Mesenchymal stem cell (in vitro differentiated cells and primary cell): ENCODE measurements around the gene UVSSA.
A peak's percentile ranks its signal among the peaks of the same experiment; 100 is the strongest.

Experiments used
- DNase-seq: peaks from one replicate; pipeline ENCODE4 v3.0.0-alpha.2; 2013
- H2AFZ ChIP-seq: one replicate; pipeline ENCODE4 v1.6.1; 2013; ENCODE audit warnings: low read depth, mild to moderate bottlenecking, control low read depth, inconsistent platforms, low read length, moderate library complexity
- H2AK5ac ChIP-seq: 2 replicates; pipeline ENCODE4 v1.6.1; 2013; ENCODE audit warnings: low read length, moderate library complexity, mild to moderate bottlenecking, inconsistent platforms; ENCODE audit not compliant: severe bottlenecking
- H2BK120ac ChIP-seq: one replicate; pipeline ENCODE4 v1.6.1; 2013; ENCODE audit warnings: low read depth, mild to moderate bottlenecking, inconsistent platforms, low read length, moderate library complexity
- H2BK12ac ChIP-seq, 2 experiments: one replicate each; pipeline ENCODE4 v1.6.1; 2013; ENCODE audit warnings: inconsistent platforms in 2 of 2, low read length in 2 of 2, mild to moderate bottlenecking in 2 of 2, moderate library complexity in 2 of 2, control low read depth in 1 of 2
- H2BK15ac ChIP-seq: one replicate; pipeline ENCODE4 v1.6.1; 2013; ENCODE audit warnings: mild to moderate bottlenecking, low read depth, inconsistent platforms; ENCODE audit not compliant: poor library complexity, severe bottlenecking
- H2BK5ac ChIP-seq: 2 replicates; pipeline ENCODE4 v1.6.1; 2013; ENCODE audit warnings: low read depth, mild to moderate bottlenecking, low read length, control low read depth, inconsistent platforms; ENCODE audit not compliant: poor library complexity, severe bottlenecking
- H3K14ac ChIP-seq, 2 experiments: one replicate each; pipeline ENCODE4 v1.6.1; 2013; ENCODE audit warnings: inconsistent platforms in 2 of 2, low read length in 2 of 2, control low read depth in 1 of 2, mild to moderate bottlenecking in 1 of 2, moderate library complexity in 1 of 2
- H3K18ac ChIP-seq, 2 experiments: one replicate each; pipeline ENCODE4 v1.6.1; 2013; ENCODE audit warnings: inconsistent platforms in 2 of 2, low read length in 2 of 2, control low read depth in 1 of 2, low read depth in 1 of 2, mild to moderate bottlenecking in 1 of 2
- H3K23ac ChIP-seq, 2 experiments: one replicate each; pipeline ENCODE4 v1.6.1; 2013; ENCODE audit warnings: inconsistent platforms in 2 of 2, low read length in 2 of 2, mild to moderate bottlenecking in 2 of 2, moderate library complexity in 2 of 2, control low read depth in 1 of 2
- H3K27ac ChIP-seq: 2 replicates; pipeline ENCODE4 v1.5.1; 2013; ENCODE audit warnings: mild to moderate bottlenecking, moderate library complexity, low read length, control low read depth, inconsistent platforms; ENCODE audit not compliant: poor library complexity, severe bottlenecking
- H3K27me3 ChIP-seq, 2 experiments: 2 replicates each; pipeline versions ENCODE4 v1.6.1 to v1.7.0; 2013; ENCODE audit warnings: low read length in 2 of 2, mild to moderate bottlenecking in 2 of 2, moderate library complexity in 2 of 2, control low read depth in 1 of 2, inconsistent platforms in 1 of 2; ENCODE audit not compliant: control insufficient read depth in 1 of 2, insufficient read depth in 1 of 2
- H3K36me3 ChIP-seq, 2 experiments: 2 replicates each; pipeline versions ENCODE4 v1.6.1 to v1.7.0; 2013; ENCODE audit warnings: low read length in 2 of 2, control low read depth in 1 of 2, inconsistent platforms in 1 of 2, low read depth in 1 of 2, mild to moderate bottlenecking in 1 of 2; ENCODE audit not compliant: insufficient read depth in 2 of 2, control insufficient read depth in 1 of 2
- H3K4ac ChIP-seq, 2 experiments: one replicate each; pipeline ENCODE4 v1.6.1; 2013; ENCODE audit warnings: inconsistent platforms in 2 of 2, low read length in 2 of 2, mild to moderate bottlenecking in 2 of 2, moderate library complexity in 2 of 2, control low read depth in 1 of 2, low read depth in 1 of 2
- H3K4me1 ChIP-seq: 2 replicates; pipeline ENCODE4 v1.6.1; 2013; ENCODE audit warnings: low read depth, low read length, control low read depth; ENCODE audit not compliant: control insufficient read depth, insufficient read depth
- H3K4me2 ChIP-seq: 2 replicates; pipeline ENCODE4 v1.6.1; 2013; ENCODE audit warnings: low read length, mild to moderate bottlenecking, inconsistent platforms; ENCODE audit not compliant: poor library complexity, severe bottlenecking
- H3K4me3 ChIP-seq, 2 experiments: 2 replicates each; pipeline versions ENCODE4 v1.5.1 to v1.7.0; 2013; ENCODE audit warnings: low read length in 2 of 2, mild to moderate bottlenecking in 2 of 2, control low read depth in 1 of 2, low read depth in 1 of 2; ENCODE audit not compliant: insufficient read depth in 1 of 2
- H3K79me1 ChIP-seq: replicated peaks from 2 replicates; pipeline ENCODE4 v1.6.1; 2013; ENCODE audit warnings: mild to moderate bottlenecking, control low read depth, low read length, inconsistent platforms; ENCODE audit not compliant: poor library complexity, severe bottlenecking
- H3K9ac ChIP-seq: 2 replicates; pipeline ENCODE4 v1.7.0; 2013; ENCODE audit warnings: mild to moderate bottlenecking, low read length, moderate library complexity
- H3K9me3 ChIP-seq: 2 replicates; pipeline ENCODE4 v1.7.0; 2013; ENCODE audit warnings: mild to moderate bottlenecking, low read length; ENCODE audit not compliant: control insufficient read depth
- H4K8ac ChIP-seq: one replicate; pipeline ENCODE4 v1.6.1; 2013; ENCODE audit warnings: inconsistent platforms, mild to moderate bottlenecking, low read length, moderate library complexity
- H4K91ac ChIP-seq: one replicate; pipeline ENCODE4 v1.6.1; 2013; ENCODE audit warnings: mild to moderate bottlenecking, low read length, inconsistent platforms
- WGBS: methylation state at CpG from one replicate; pipeline ENCODE4 v1.1.7; 2013; ENCODE audit warnings: mixed read lengths; 5-methylcytosine and 5-hydroxymethylcytosine counted together

UVSSA gene

DNA sequence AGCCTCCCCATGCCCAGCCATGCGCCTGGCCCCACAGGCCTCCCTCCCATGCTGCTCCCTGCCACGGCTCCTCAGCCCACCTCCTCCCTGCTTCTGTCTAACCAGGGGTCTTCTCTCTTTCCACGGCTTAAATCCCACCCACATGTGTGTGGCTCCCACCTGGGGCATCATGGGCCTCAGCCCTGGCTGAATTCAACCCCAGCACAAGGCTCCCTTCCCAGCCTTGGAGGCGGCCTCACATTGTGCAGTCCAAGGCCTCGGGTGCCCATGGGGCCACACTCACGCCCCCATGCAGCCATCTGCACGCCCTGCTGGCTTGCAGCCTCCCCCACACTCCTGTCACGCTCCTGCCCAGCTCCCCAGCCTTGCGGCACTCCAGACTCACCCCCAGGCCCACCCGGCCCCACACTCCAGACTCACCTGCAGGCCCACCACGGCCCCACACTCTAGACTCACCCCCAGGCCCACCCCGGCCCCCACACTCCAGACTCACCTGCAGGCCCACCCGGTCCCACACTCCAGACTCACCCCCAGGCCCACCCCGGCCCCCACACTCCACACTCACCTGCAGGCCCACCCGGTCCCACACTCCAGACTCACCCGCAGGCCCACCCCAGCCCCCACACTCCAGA lies 30.4 kb upstream of the UVSSA start:
- no peak overlapping the region for H3K18ac ChIP-seq
- H3K4ac ChIP-seq: no peak overlapping the region
- H3K79me1 ChIP-seq: peaks cover 54% of the 10 kb centered on the region
- no peaks in the 10 kb centered on the region for H3K27me3 ChIP-seq
- H2AK5ac ChIP-seq: no peak overlapping the region
- no peak overlapping the region for H3K4me3 ChIP-seq
- H3K9ac ChIP-seq: no peak overlapping the region
- no peak overlapping the region for H2BK15ac ChIP-seq
- no peaks in the 10 kb centered on the region for H3K9me3 ChIP-seq
- no peak overlapping the region for H4K8ac ChIP-seq
- peaks cover 2% of the 10 kb centered on the region for H3K4me1 ChIP-seq
- no peak overlapping the region for H4K91ac ChIP-seq
- no peak overlapping the region for H2BK120ac ChIP-seq
- 93% methylated on average over 16 of the region's 16 CpGs for WGBS
- H2AFZ ChIP-seq: no peak overlapping the region
- H3K27ac ChIP-seq: no peak overlapping the region
- peaks cover 79 to 80% of the 10 kb centered on the region in 2 experiments for H3K36me3 ChIP-seq
- no peak overlapping the region for H3K4me2 ChIP-seq
- no peak overlapping the region for H2BK5ac ChIP-seq
- H3K14ac ChIP-seq: no peak overlapping the region
- no peak overlapping the region for H2BK12ac ChIP-seq
- H3K23ac ChIP-seq: no peak overlapping the region
- DNase-seq: no peak

DNA sequence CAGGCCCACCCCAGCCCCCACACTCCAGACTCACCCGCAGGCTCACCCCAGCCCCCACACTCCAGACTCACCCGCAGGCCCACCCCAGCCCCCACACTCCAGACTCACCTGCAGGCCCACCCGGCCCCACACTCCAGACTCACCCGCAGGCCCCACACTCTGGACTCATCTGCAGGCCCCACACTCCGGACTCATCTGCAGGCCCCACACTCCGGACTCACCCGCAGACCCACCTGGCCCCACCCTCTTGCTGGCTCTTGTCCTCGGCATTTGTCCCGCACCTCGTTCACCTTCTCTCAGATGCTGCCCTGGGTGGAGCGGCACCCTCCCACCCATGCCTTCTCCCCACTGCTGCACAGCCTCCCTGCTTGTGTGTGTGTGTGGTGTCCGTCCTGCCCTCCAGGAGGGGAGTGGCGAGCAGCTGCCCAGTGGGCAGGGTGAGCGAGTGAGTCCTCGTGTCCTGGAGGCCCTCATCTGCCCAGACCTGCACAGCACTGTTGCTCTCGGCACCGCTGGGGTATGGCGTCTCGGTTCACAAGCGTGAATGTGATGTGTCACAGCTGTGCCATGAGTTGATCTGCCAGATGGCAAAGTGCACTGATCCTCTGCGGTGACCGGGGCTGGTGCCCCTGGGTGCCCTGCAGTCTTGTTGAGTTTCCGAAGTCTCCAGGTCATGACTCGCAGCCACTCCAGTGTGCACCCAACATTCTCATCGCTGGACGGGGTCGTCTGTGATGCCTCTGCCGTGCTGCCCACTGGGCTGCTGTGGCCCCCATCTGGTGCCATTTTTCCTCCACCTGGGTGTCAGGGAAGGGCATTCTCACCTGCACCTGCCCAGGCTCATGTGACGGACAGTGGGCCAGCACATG lies 29.6 kb upstream of the UVSSA start:
- peak overlapping the region in 1 of 2 experiments; percentile 56 for H3K14ac ChIP-seq
- H3K23ac ChIP-seq: peak overlapping the region in 1 of 2 experiments; percentile 14
- H3K27me3 ChIP-seq: no peaks in the 10 kb centered on the region
- no peak overlapping the region for H3K4ac ChIP-seq
- no peak overlapping the region for H2AK5ac ChIP-seq
- no peak overlapping the region for H2BK120ac ChIP-seq
- H2AFZ ChIP-seq: no peak overlapping the region
- peak overlapping the region; percentile 72 for H4K91ac ChIP-seq
- H2BK12ac ChIP-seq: no peak overlapping the region
- no peak for DNase-seq
- no peaks in the 10 kb centered on the region for H3K9me3 ChIP-seq
- H2BK5ac ChIP-seq: no peak overlapping the region
- no peak overlapping the region for H3K4me2 ChIP-seq
- H3K79me1 ChIP-seq: peaks cover 59% of the 10 kb centered on the region
- H3K4me3 ChIP-seq: peak overlapping the region in 1 of 2 experiments; percentile 9
- H2BK15ac ChIP-seq: no peak overlapping the region
- no peak overlapping the region for H3K27ac ChIP-seq
- H4K8ac ChIP-seq: no peak overlapping the region
- H3K36me3 ChIP-seq: peaks cover 78 to 82% of the 10 kb centered on the region in 2 experiments
- no peak overlapping the region for H3K9ac ChIP-seq
- 97% methylated on average over 29 of the region's 29 CpGs for WGBS
- no peak overlapping the region for H3K18ac ChIP-seq
- peaks cover 2% of the 10 kb centered on the region for H3K4me1 ChIP-seq

DNA sequence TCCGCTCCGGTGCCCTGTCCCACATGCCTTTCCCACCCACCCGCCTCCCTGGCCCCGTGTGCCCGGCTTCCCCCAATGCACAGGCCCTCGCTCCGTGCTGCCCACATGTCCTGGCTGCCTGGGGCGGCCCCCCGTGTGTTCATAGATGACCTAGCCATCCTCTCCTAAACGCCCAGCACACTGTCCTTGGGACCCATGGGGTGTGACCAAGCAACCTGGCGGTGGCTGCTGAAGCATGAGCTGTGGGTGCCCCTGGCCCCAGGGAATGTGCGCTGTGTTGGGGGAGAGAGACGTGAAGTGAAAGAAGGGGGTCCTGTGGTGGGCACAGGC lies 29.0 kb upstream of the UVSSA start:
- Histone ChIP-seq H3K23ac (no peak overlapping the region), H2BK120ac (no peak overlapping the region)
- 98% methylated on average over 13 of the region's 13 CpGs for WGBS

DNA sequence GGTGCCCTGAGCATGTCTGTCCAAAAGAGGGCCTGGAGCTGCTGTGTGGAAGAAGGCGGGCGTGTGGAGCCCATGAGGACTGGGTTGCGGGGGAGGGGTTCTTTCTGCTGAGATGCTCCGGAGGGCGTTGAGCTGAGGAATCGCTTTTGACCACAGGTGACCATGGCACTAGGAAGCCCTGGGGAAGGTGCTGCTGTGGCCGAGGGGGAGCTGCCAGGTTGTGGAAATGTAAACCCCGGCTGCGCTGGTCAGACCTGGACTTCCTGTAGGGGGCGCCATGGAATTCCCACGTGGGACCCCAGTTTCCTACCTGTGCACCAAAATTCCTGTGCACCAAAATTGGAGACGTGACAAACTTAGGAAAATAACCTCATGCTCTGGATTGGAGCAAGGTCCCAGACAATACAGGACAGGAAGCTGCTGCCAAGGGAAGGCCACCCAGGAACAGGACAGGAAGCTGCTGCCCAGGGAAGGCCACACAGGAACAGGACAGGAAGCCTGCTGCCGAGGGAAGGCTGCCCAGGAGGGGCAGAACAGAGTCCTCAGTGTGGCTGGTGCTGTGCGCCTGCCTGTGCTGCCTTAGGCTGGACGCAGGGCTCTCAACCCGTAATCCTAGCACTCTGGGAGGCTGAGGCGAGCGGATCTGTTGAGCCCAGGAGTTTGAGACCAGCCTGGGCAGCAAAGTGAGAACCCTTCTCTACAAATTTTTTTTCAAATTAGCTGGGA lies 28.4 kb upstream of the UVSSA start:
- H3K36me3 ChIP-seq: peaks cover 74 to 82% of the 10 kb centered on the region in 2 experiments
- no peak overlapping the region for H3K18ac ChIP-seq
- H4K8ac ChIP-seq: no peak overlapping the region
- no peak overlapping the region for H3K9ac ChIP-seq
- no peak overlapping the region for H2AK5ac ChIP-seq
- no peak overlapping the region for H3K14ac ChIP-seq
- H3K9me3 ChIP-seq: peaks cover 6% of the 10 kb centered on the region
- H2BK120ac ChIP-seq: no peak overlapping the region
- H3K4me1 ChIP-seq: peaks cover 8% of the 10 kb centered on the region
- no peak overlapping the region for H4K91ac ChIP-seq
- H3K4ac ChIP-seq: no peak overlapping the region
- WGBS: 94% methylated on average over 18 of the region's 18 CpGs
- DNase-seq: no peak
- no peak overlapping the region for H3K23ac ChIP-seq
- H3K79me1 ChIP-seq: peaks cover 55% of the 10 kb centered on the region
- H2BK15ac ChIP-seq: no peak overlapping the region
- peak overlapping the region in 1 of 2 experiments; percentile 47 for H2BK12ac ChIP-seq
- no peaks in the 10 kb centered on the region for H3K27me3 ChIP-seq
- no peak overlapping the region for H3K4me2 ChIP-seq
- H2AFZ ChIP-seq: no peak overlapping the region
- H2BK5ac ChIP-seq: no peak overlapping the region
- H3K27ac ChIP-seq: no peak overlapping the region
- no peak overlapping the region for H3K4me3 ChIP-seq

More for the DNA sequence above, 29.0 kb upstream of the UVSSA start:
- Histone ChIP-seq H3K27ac (no peak overlapping the region), H3K9me3 (no peaks in the 10 kb centered on the region), H3K18ac (no peak overlapping the region), H3K36me3 (peaks cover 75 to 82% of the 10 kb centered on the region in 2 experiments), H4K91ac (no peak overlapping the region), H3K79me1 (peaks cover 57% of the 10 kb centered on the region), H2AK5ac (no peak overlapping the region), H4K8ac (no peak overlapping the region), H2BK15ac (no peak overlapping the region), H3K4me2 (no peak overlapping the region), H3K4me1 (peaks cover 4% of the 10 kb centered on the region), H3K27me3 (no peaks in the 10 kb centered on the region), H3K9ac (no peak overlapping the region), H3K14ac (no peak overlapping the region), H2AFZ (no peak overlapping the region), H3K4me3 (no peak overlapping the region), H2BK12ac (no peak overlapping the region), H3K4ac (no peak overlapping the region), H2BK5ac (no peak overlapping the region)
- DNase-seq: no peak
